GM21423 (cell line): Measurements from ENCODE around the gene TNIP2.
"Not testable (repeated sequence)": the region's sequence is repeated elsewhere in the genome, so short reads cannot be mapped to it uniquely, and the experiment has no call there.

Source experiments
- ATAC-seq: cut with Tn5 transposase; IDR thresholded peaks from one replicate; pipeline ENCODE4 v1.9.1; 2021; ENCODE audit warnings: mild to moderate bottlenecking, moderate library complexity; ENCODE audit not compliant: unreplicated experiment

TNIP2 gene

DNA sequence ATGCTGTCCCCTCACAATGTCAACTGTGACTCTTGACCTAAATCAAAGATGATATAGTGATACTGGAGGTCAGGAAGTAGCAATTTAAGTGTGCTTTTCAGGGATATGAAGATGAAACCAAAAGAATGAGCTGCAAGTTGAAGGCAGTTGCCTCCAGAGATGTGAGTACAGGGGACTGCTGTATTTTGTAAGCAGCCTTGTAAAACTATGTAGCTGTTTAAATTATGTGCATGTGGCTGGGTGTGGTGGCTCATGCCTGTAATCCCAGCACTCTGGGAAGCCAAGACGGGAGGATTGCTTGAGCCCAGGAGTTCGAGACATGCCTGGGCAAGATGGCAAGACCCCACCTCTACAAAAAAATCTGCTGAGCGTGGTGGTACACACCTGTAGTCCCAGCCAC lies 15.1 kb upstream of the TNIP2 start:
- ATAC-seq, result no peak

DNA sequence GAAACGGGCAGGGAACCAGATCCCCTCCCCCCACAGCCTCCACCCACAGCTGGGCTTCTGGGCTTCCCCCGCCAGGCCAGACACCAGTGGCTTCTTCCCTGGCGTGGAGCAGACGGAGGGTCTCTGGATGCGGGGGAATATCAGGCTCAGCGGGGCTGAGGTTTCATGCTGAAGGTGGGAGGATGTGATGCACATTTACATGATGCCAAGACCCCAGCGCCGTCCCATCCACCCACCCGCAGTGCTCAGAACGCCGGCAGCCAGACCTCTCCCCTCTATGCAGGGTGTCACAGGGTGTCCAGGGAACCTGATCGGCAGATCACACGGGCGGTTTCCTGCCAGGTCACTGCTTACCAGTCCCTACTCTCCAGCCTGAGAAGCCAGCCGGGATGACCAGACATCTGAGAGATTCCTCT lies 12.8 kb upstream of the TNIP2 start:
- no peak for ATAC-seq

DNA sequence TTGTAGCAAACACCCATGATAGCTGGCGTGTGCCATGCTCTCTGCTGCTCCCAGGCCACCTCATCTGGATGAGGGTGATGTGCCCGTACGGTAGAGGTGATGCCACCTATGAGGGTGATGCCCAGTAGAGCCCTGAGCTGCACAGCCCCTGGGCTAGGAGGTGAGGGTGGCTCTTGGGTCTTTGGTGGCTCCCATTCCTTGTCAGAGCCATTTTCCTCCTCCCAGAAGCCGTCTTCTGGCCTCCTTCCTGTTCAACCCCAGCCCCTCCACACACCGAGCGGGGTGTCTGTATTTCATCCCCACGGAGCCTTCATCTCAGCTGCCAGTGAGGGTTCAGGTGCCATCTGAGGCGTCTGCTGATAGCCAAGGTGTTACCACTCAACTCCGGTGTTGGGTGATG lies 12.0 kb upstream of the TNIP2 start:
- ATAC-seq, result no peak

DNA sequence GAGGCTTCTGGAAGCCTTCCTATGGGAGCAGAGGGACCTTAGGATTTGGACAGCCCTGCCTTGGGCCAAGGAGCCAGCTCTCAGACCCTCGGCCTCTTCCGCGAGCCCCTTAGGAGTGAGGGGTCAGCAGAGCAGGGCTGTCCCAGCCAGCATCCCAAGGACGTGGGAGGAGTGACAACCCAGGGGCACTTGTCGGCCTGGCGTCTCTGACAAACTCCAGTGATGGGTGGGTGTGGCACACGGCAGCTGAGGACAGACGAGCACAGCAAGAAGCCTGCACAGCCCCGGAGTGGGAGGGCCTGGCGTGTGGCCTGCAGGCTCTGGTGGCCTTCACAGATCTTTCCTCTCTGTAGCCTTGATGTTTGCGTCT lies 11.6 kb upstream of the TNIP2 start:
- no peak for ATAC-seq

DNA sequence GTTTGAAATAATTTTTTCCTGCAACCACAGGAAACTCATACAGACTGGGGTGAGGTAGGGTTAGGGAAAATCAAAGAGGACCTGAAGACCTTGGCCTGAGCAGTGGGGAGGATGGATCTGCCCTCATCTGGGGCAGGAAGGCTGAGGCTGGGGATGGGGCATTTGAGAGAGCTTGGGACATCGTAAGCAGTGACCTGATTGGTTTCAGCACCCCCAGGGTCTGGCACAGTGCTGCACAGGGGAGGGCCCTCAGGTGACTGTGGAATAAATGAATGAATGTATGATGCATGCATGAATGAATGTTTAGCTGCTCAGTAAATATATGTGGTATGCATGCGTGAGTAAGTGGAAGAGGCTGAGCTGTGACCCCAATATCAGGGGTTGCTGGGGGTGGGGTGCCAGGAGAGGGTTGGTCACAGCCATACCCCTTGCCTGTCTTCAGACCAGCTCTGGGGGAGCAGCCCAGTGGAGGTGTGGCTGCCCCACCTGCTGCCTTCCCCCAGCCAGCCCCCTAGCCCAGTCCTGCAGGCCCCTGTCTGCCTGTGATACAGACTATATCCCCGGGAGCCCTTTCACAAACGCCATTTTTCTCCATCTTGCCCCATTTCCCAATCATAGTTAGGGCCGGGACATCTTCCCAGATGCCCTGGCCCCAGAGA lies 11.0 kb upstream of the TNIP2 start:
- no peak for ATAC-seq

DNA sequence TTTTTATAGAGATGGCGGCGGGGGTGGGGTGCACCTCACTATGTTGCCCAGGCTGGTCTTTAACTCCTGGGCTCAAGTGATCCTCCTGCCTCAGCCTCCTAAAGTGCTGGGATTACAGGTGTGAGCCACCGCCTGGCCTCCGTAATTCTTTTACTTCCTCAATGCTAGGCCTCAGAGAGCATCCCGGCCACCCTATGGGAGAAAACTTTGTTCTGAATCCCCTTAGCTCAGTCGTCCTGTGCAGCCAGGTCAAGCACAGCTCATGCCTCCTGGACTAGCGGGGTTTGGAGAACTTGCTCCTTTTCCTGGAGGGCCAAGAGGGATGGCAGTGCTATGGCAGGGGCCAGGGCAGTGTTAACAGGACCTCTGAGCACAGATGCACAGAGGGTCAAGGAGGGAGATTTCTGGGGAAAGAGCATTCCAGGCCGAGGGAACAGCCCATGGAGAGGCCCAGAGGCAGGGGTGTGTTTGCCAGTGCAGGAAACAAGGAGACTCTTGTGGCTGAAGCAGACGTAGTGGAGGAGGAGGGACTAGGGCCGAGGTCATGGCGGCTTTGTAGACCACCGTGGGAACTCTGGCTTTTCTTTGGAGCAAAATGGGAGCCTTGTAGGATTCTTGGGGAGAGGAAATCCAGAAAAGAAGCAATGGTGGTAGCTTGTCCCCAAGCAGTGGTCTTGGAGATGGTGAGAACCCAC lies 9.8 kb upstream of the TNIP2 start:
- ATAC-seq, result no peak

DNA sequence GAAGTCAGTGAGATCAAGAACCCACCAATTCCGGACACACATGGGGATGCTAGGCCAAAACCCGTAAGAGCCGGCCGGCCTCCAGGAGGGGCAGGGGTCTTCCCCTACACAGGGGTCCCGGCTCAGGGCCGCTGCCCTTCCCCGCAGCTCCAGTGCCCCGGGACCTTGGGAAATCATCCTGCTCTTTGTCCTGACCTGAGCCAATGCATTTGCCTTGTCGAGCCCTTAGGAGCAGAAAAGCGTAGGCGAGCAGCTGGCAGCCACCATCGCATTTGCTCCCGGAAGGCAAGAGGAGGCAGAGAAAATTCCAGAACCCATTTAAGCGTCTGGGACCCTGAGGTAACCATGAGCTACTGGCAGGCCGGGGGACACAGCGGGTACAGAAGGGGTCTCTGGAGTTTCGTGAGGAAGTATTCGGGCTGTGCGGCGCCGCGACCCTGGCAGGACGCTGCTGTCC lies 7.4 kb upstream of the TNIP2 start:
- ATAC-seq, result no peak

DNA sequence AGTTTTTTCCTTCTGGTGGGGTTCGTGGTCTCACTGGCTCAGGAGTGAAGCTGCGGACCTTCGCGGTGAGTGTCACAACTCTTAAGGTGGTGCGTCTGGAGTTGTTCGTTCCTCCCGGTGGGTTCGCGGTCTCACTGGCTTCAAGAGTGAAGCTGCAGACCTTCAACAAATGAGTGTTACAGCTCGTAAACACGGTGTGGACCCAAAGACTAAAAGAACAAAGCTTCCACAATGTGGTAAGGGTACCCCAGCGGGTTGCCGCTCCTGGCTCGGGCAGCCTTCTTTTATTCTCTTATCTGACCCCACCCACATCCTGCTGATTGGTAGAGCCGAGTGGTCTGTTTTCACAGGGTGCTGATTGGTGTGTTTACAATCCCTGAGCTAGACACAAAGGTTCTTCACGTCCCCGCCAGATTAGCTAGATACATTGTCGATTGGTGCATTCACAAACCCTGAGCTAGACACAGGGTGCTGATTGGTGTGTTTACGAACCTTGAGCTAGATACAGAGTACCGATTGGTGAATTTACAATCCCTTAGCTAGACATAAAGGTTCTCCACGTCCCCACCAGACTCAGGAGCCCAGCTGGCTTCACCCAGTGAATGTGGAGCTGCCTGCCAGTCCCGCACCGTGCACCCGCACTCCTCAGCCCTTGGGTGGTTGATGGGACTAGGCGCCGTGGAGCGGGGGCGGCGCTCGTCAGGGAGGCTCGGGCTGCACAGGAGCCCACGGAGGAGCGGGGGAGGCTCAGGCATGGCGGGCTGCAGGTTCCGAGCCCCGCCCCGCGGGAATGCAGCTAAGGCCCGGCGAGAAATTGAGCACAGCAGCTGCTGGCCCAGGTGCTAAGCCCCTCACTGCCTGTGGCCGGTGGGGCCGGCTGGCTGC lies 6.6 kb upstream of the TNIP2 start:
- ATAC-seq, result not testable (repeated sequence)

DNA sequence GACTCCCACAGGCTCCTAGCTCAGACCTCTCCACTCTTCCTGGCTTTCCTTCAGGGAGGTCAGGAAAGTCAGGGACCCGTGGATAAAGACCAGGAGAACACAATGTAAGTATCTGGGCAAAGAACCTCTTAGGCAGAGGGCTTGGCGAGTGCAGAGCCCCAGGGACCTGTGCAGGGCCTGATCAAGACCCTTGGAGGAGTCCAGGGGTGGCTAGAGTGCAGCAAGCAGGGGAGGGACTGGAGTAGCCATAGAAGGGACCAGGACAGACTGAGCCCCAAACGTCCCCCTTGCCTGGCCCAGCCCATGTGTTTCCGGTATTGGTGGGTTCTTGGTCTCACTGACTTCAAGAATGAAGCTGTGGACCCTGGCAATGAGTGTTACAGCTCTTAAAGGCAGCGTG lies 5.9 kb upstream of the TNIP2 start:
- ATAC-seq, result no peak

DNA sequence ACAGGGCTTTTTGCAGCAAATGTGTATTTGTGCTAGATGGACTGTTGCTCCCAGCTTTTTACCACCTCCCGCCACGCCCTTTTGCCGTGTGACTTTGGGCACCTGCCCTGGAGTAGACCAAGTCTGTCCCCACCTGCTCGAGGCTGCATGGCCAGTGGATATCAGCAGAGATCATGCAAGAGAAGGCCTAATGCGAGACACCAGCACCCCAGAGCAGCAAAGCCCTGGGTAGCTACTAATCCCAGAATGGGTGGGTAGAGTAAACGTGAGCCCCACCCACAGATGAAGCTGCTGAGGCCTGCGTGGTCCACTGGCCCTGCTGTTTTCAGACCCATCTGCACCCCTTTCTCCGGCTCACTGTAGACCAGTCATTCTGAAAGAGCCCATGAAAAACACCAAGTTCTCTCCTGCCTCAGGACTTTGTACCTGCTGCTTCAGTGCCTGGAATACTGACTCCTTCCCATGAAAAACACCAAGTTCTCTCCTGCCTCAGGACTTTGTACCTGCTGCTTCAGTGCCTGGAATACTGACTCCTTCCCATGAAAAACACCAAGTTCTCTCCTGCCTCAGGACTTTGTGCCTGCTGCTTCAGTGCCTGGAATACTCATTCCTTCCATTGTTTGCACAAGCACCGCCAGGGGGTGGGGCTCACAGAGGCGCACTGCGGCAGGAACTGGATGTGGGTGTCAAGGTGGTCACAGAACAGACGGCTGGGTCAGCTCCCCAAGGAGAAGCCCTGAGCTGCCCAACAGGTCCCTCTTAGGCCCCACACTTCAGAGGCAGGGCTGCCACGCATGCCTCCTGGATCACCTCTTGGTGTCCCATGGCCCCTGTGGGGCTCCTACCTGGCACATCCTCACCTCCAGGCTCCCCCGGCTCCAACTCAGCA lies 5.1 kb upstream of the TNIP2 start:
- ATAC-seq, result no peak

DNA sequence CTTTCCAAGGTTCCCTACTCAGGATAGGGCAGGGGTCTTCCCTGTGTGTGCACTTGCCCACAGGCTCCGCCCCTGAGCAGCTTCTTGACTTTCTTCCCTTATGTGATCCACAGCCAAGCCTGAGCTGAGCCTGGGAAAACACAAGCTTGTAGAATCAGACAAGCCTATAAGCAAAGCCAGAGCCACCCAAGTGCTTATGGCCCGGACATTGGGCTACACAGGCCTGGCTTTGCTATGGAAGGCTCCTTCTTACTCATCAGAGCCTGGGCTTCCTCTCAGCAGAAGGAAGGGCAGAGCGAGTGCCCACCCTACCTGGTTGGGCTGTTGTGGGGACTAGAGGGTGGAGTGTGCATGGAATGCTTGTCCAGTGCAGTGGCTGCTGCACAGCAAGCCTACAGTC lies 1.3 kb upstream of the TNIP2 start:
- no peak for ATAC-seq

DNA sequence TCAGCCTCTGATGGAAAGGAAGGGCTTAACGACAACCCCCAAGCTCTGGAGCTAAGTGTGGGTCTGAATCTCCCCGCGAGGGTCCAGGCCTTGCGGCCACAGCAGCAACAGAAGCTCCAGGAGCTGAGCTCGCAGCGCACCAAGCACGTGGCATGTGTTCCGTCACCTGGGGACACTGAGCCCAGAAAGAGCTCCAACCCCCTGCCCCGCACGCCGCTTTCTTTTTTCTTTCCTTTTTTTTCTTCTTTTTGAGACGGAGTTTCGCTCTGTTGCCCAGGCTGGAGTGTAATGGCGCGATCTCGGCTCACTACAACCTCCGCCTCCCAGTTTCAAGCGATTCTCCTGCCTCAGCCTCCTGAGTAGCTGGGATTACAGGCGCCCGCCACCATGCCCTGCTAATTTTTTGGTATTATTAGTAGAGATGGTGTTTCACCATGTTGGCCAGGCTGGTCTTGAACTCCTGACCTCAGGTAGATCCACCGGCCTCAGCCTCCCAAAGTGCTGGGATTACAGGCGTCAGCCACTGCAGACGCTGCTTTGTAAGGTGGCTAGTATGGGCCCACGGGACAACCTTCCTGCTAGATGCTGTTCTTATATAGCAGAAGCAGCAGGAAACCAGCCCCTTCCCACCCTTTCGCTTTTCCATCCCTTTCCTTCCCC lies 685 bp upstream of the TNIP2 start:
- no peak for ATAC-seq

DNA sequence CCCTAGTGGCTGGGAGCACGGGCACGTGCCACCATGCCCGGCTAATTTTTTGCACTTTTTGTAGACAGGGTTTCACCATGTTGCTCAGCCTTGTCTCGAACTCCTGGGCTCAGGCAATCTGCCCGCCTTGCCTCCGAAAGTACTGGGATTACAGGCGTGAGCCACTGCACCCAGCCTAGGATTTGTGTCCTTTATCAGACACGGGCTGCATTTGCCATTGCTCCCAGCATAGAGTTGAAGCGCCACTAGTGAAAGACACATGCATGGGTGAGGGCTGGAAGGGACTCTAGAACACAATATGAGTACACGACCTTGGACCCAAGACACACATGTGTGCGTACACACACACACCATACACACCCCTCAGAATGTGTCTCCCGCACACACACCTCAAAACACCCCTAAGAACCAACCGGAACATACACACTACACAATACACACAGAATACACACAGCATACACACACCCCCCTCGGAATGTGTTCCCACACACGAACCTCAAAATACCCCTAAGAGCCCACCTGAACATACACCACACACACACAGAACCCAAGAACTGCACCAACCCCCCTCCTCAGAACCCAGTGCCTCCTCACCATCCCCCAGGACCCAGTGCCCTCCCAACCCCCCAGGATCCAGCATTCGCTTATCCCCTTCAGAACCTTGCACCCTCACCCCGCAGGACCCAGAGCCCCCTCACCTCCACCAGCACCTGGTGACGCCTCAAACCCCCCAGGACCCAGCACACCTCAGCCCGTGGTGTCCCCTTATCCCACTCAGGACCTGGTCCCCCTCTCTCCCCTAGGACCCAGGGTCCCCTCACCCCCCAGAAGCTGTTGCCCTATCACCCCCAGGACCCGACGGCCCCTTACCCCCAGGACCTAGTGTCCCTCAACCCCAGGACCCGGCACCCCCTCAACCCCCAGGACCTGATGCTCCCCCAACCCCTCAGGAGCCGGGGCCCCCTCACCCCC lies 1.0 kb downstream of the TNIP2 start:
- no peak for ATAC-seq

DNA sequence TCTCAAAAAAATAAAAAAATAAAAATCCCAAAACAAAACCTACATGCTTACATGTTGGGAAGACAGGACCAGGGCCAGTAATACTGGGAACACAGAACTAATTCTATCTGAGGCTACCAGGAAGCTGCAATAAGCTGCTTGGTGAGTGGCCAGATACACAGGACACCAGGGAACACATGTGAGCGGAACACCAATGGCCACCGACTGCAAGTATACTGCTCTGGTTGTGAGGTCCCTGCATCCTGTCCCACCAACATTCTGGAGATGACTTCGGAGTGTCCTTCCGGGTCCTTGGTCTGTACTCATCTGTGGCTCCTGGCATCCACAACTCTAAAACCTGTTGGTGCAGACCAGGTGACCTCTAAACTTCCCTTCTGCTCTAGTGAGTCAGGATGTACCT lies 2.7 kb downstream of the TNIP2 start:
- no peak for ATAC-seq

DNA sequence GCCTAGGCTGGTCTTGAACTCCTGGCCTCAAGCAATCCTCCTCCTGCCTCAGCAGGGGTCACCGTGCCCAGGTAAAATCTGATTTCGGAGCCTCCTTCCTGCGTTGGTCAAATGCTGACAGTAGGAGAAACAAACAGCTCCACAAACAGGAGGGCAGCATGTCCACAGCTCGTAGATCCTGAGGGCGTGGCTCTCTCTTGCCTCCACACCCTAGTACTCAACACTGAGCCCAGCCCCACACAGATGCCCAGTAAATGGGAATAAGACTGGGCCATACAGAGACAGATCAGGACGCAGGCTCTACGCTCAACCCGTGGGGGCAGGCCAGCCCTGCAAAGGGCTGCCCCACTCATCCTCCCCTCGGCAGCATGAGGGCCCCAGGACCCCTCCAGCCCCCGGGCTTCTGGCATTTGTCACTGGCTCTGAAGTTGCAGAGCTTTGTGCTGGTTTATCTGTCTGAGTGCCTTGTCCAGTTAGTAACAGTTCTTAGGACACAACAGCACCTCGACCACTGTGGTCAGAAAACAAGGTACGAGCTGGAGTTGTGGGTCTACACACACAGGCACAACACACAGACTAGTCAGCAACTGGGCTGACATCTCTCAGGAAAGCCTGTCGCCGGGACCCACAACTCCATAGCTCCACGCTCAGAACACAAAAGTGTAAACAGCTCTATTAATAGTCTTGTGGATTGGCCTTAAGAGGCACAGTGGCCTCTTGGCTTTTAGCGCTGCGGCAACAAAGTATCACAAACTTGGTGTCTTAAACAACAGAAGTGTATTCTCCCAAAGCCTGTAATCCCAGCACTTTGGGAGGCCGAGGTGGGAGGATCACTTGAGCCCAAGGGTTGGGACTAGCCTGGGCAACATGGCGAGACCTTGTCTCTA lies 5.2 kb downstream of the TNIP2 start:
- ATAC-seq, result no peak

DNA sequence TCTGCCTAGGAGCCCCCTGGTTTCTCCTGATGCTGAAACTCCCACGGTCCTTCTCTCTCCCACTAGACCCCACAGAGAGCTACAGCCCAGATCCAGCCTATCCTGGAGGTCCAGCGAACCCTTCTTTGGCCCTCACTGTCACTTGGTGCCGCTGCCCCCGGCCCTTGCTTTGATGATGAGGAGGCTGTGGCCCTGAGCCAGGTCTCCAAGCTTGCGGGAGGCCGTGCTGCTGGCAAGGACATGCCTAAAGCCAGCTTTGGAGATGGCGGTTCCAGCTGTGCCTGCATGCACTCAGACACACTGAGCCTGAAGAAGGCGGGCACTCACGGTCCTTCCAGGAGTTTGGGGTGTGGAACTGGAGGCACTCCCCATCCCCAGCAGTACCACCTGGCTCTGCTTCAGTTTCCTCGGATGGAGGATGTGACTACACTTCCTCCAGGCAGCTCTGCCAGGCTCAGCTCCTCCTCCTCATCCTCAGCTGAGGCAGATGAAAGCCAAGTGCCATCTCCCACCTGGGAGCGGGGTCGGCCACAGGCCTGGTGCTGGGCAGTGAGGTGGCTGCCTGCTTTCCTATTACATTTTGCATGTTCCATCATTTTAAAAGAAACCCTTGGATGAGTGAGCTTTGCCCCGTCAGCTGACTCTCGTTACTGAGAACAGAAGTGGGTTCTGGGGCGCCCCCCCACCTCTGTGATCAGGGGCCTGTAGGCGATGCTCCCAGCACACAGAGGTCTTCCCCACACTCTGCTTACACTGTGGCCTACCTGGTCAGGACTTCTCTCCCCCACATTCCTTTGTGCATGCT lies 9.0 kb downstream of the TNIP2 start:
- no peak for ATAC-seq
